Caco-2 (cell line): Measurements from ENCODE around the gene CPE. TPM values are rescaled to one million over a fixed set of nuclear protein-coding genes. Genes with fewer than 3 reads are reported as not detected.
A peak's percentile ranks its signal among the peaks of the same experiment; 100 is the strongest.

Experiments used
- BruUV-seq: library from RNA; stranded (reverse); fragments of 400-500 nt; replicated peaks from 2 replicates; lab custom pipeline; 2021; lab: Mats Ljungman, UMichigan
- CTCF ChIA-PET: fragments of 300-600 bp; sonication (Branson Sonifier 250); formaldehyde crosslinking; loops from one replicate; lab custom pipeline; 2022; ENCODE audit warnings: antibody characterized with exemption; lab: Charles Lee
- POLR2A ChIA-PET: fragments of 300-600 bp; sonication (Branson Sonifier 250); formaldehyde crosslinking; loops from one replicate; lab custom pipeline; 2022; ENCODE audit warnings: antibody characterized with exemption; lab: Charles Lee
- DNase-seq, 2 experiments: peaks; one replicate each; pipeline versions ENCODE4 v3.0.0 to v3.0.0-alpha.2; 2020 to 2022
- H3K27me3 ChIP-seq: replicated peaks from 2 replicates; pipeline ENCODE4 v1.6.0; 2011; ENCODE audit warnings: low read length; ENCODE audit not compliant: control insufficient read depth, insufficient read depth
- H3K36me3 ChIP-seq: 2 replicates; pipeline ENCODE4 v1.5.1; 2011; ENCODE audit warnings: low read length; ENCODE audit not compliant: control insufficient read depth, insufficient read depth
- H3K4me1 ChIP-seq: fragments of 250-450 bp; sonication (Bioruptor Pico); 2 replicates; pipeline ENCODE4 v1.5.1; 2020; ENCODE audit warnings: mild to moderate bottlenecking
- H3K4me3 ChIP-seq: 2 replicates; pipeline ENCODE4 v1.5.1; 2011; ENCODE audit warnings: low read depth, mild to moderate bottlenecking, control low read depth, low read length
- H3K9me3 ChIP-seq: fragments of 250-450 bp; sonication (Bioruptor Pico); 2 replicates; pipeline ENCODE4 v1.5.1; 2020; ENCODE audit warnings: mild to moderate bottlenecking, moderate library complexity
- H3K27ac Mint-ChIP-seq: one replicate; pipeline ENCODE4 v1.8.0; 2022; ENCODE audit warnings: mixed read lengths; ENCODE audit not compliant: unreplicated experiment
- H3K27me3 Mint-ChIP-seq: one replicate; pipeline ENCODE4 v1.8.0; 2022; ENCODE audit warnings: mixed read lengths; ENCODE audit not compliant: insufficient read depth, unreplicated experiment
- H3K36me3 Mint-ChIP-seq: one replicate; pipeline ENCODE4 v1.8.0; 2022; ENCODE audit warnings: mild to moderate bottlenecking, mixed read lengths; ENCODE audit not compliant: insufficient read depth, unreplicated experiment
- H3K4me1 Mint-ChIP-seq: one replicate; pipeline ENCODE4 v1.8.0; 2022; ENCODE audit warnings: low read depth, mixed read lengths; ENCODE audit not compliant: unreplicated experiment
- H3K4me3 Mint-ChIP-seq: one replicate; pipeline ENCODE4 v1.8.0; 2022; ENCODE audit warnings: mild to moderate bottlenecking, moderate library complexity, mixed read lengths; ENCODE audit not compliant: unreplicated experiment
- H3K9me3 Mint-ChIP-seq: one replicate; pipeline ENCODE4 v1.8.0; 2022; ENCODE audit warnings: mixed read lengths; ENCODE audit not compliant: unreplicated experiment
- CTCF ChIP-seq, 2 experiments: fragments of 200-600 bp in 1 of 2; IDR thresholded peaks; 1 replicate in 1 of 2; 2 replicates in 1 of 2; pipeline versions ENCODE4 v1.5.1 to v1.8.0; 2011 to 2022; ENCODE audit warnings: antibody characterized with exemption in 1 of 2, control low read depth in 1 of 2, inconsistent platforms in 1 of 2, low read depth in 1 of 2, low read length in 1 of 2, mild to moderate bottlenecking in 1 of 2, moderate library complexity in 1 of 2; ENCODE audit not compliant: insufficient read depth in 1 of 2, severe bottlenecking in 1 of 2, unreplicated experiment in 1 of 2
- intact Hi-C: fragments of 100-400 bp; cut with micrococcal nuclease; formaldehyde crosslinking; loops from one replicate; pipeline ENCODE4 v1.10.0; 2022; ENCODE audit not compliant: unreplicated experiment
- total RNA-seq: library from RNA; stranded (reverse); gene quantifications from 2 replicates; pipeline ENCODE4 v1.2.3, GENCODE V29; 2022

CPE gene
- total RNA-seq, 1 experiment from 2014 or later: 5.9 TPM

- H3K27me3 ChIP-seq: no peaks in the 10 kb centered on the region
- H3K36me3 ChIP-seq: no peaks in the 10 kb centered on the region
- no peak for DNase-seq
- H3K9me3 ChIP-seq: no peaks in the 10 kb centered on the region
- Mint-ChIP-seq H3K4me3 (no peak overlapping the region), H3K4me1 (no peaks in the 10 kb centered on the region), H3K27me3 (peaks cover 3% of the 10 kb centered on the region), H3K9me3 (no peaks in the 10 kb centered on the region), H3K27ac (no peak overlapping the region), H3K36me3 (no peaks in the 10 kb centered on the region)
- ChIA-PET POLR2A (no interaction called here), CTCF (no interaction called here)
- H3K4me3 ChIP-seq: no peak overlapping the region
- intact Hi-C loops: no loop called here
- TF ChIP-seq CTCF (IDR thresholded peaks at IDR 0.05; ENCODE audit: insufficient read depth in 1 of 2, low read depth in 1 of 2, low read length in 1 of 2, severe bottlenecking in 1 of 2, unreplicated experiment in 1 of 2): no peak
- H3K4me1 ChIP-seq: no peaks in the 10 kb centered on the region
- BruUV-seq: no TSS peak
Measured at GRCh38 chr4:165393704-165394103, 14.9 kb downstream of the CPE start.

GRCh38 chr4:165394275-165394674 lies 15.5 kb downstream of the CPE start:
- H3K4me1 ChIP-seq: no peaks in the 10 kb centered on the region
- BruUV-seq: no TSS peak
- H3K4me3 ChIP-seq: no peak overlapping the region
- intact Hi-C loops: no loop called here
- DNase-seq: no peak
- no peaks in the 10 kb centered on the region for H3K27me3 ChIP-seq
- TF ChIP-seq CTCF (IDR thresholded peaks at IDR 0.05; ENCODE audit: insufficient read depth in 1 of 2, low read depth in 1 of 2, low read length in 1 of 2, severe bottlenecking in 1 of 2, unreplicated experiment in 1 of 2): no peak
- Mint-ChIP-seq H3K9me3 (no peaks in the 10 kb centered on the region), H3K4me3 (no peak overlapping the region), H3K4me1 (no peaks in the 10 kb centered on the region), H3K27me3 (peaks cover 3% of the 10 kb centered on the region), H3K27ac (no peak overlapping the region), H3K36me3 (no peaks in the 10 kb centered on the region)
- CTCF ChIA-PET: no interaction called here
- no peaks in the 10 kb centered on the region for H3K36me3 ChIP-seq
- no peaks in the 10 kb centered on the region for H3K9me3 ChIP-seq
- POLR2A ChIA-PET: no interaction called here

- Histone ChIP-seq H3K27me3 (no peaks in the 10 kb centered on the region), H3K4me1 (no peaks in the 10 kb centered on the region), H3K4me3 (no peak overlapping the region), H3K9me3 (no peaks in the 10 kb centered on the region), H3K36me3 (no peaks in the 10 kb centered on the region)
- intact Hi-C loops: no loop called here
- H3K9me3 Mint-ChIP-seq: no peaks in the 10 kb centered on the region
- H3K4me1 Mint-ChIP-seq: no peaks in the 10 kb centered on the region
- no TSS peak for BruUV-seq
- no peak for TF ChIP-seq CTCF (IDR thresholded peaks at IDR 0.05; ENCODE audit: insufficient read depth in 1 of 2, low read depth in 1 of 2, low read length in 1 of 2, severe bottlenecking in 1 of 2, unreplicated experiment in 1 of 2)
- ChIA-PET POLR2A (no interaction called here), CTCF (no interaction called here)
- peak in 1 of 2 experiments; percentile 12 for DNase-seq
- H3K27ac Mint-ChIP-seq: no peak overlapping the region
- H3K36me3 Mint-ChIP-seq: no peaks in the 10 kb centered on the region
- H3K27me3 Mint-ChIP-seq: peaks cover 3% of the 10 kb centered on the region
- H3K4me3 Mint-ChIP-seq: no peak overlapping the region
Measured at GRCh38 chr4:165398570-165398969, 19.8 kb downstream of the CPE start.
